SU-DHL-6 (cell line): ENCODE measurements around the gene KRT9.

ENCODE experiments used
- H2AFZ ChIP-seq: fragments of 200-600 bp; sonication (generic); 2 replicates; pipeline ENCODE4 v1.6.1; 2014; ENCODE audit warnings: low read depth, mild to moderate bottlenecking, moderate library complexity, mixed read lengths, antibody characterized with exemption, low read length; ENCODE audit not compliant: severe bottlenecking
- H3F3A ChIP-seq: fragments of 200-600 bp; shearing (Covaris generic); 2 replicates; pipeline ENCODE4 v1.6.0; 2016; ENCODE audit warnings: antibody characterized with exemption, mild to moderate bottlenecking; ENCODE audit not compliant: insufficient read depth
- H3K27ac ChIP-seq: fragments of 200-600 bp; sonication (generic); 2 replicates; pipeline ENCODE4 v1.5.1; 2016; ENCODE audit warnings: low read depth, mild to moderate bottlenecking, low read length, moderate library complexity, mixed read lengths
- H3K27me3 ChIP-seq: fragments of 200-600 bp; sonication (generic), shearing (Covaris generic); 2 replicates; pipeline ENCODE4 v1.6.0; 2014; ENCODE audit warnings: mild to moderate bottlenecking, low read length
- H3K36me3 ChIP-seq: fragments of 200-600 bp; sonication (generic); 2 replicates; pipeline ENCODE4 v1.6.1; 2014; ENCODE audit warnings: mild to moderate bottlenecking, low read length, mixed read lengths
- H3K4me2 ChIP-seq: fragments of 300-600, 200-600 bp; shearing (Covaris generic), sonication (generic); 2 replicates; pipeline ENCODE4 v1.6.0; 2014; ENCODE audit warnings: low read length, low read depth, mild to moderate bottlenecking; ENCODE audit not compliant: poor library complexity, severe bottlenecking
- H3K4me3 ChIP-seq: fragments of 200-600 bp; sonication (generic); 2 replicates; pipeline ENCODE4 v1.5.1; 2014; ENCODE audit warnings: antibody characterized with exemption, low read length, mild to moderate bottlenecking, mixed read lengths; ENCODE audit not compliant: insufficient read depth, poor library complexity, severe bottlenecking
- H3K79me2 ChIP-seq: fragments of 200-600 bp; sonication (generic); 2 replicates; pipeline ENCODE4 v1.6.1; 2014; ENCODE audit warnings: mild to moderate bottlenecking, low read length, moderate library complexity; ENCODE audit not compliant: insufficient read depth
- H3K9ac ChIP-seq: fragments of 200-600 bp; sonication (generic); 2 replicates; pipeline ENCODE4 v1.7.0; 2014; ENCODE audit warnings: mild to moderate bottlenecking, low read length
- H3K9me2 ChIP-seq: fragments of 200-600 bp; sonication (generic); replicated peaks from 2 replicates; pipeline ENCODE4 v1.6.1; 2014; ENCODE audit warnings: low read length; ENCODE audit not compliant: insufficient read depth
- H3K9me3 ChIP-seq: fragments of 200-600 bp; sonication (generic); 2 replicates; pipeline ENCODE4 v1.6.1; 2014; ENCODE audit warnings: low read length, mixed read lengths; ENCODE audit not compliant: insufficient read depth
- H4K20me1 ChIP-seq: fragments of 200-600 bp; sonication (generic); 2 replicates; pipeline ENCODE4 v1.6.1; 2014; ENCODE audit warnings: low read depth, mild to moderate bottlenecking, antibody characterized with exemption, low read length, moderate library complexity, mixed read lengths
- EZH2phosphoT487 ChIP-seq: fragments of 200-600 bp; sonication (generic), shearing (Covaris generic); conservative IDR thresholded peaks from 2 replicates; pipeline ENCODE4 v1.6.1; 2018; ENCODE audit warnings: mild to moderate bottlenecking, antibody characterized with exemption, low read length, moderate library complexity, mixed read lengths
- TF ChIP-seq, protein P1 (sequence below): fragments of 200-600 bp; sonication (generic); IDR thresholded peaks from one replicate; pipeline ENCODE4 v1.5.1; 2017; ENCODE audit warnings: antibody characterized with exemption, mild to moderate bottlenecking, low read length, moderate library complexity; ENCODE audit not compliant: insufficient read depth, poor library complexity, severe bottlenecking

The KRT9 gene

DNA sequence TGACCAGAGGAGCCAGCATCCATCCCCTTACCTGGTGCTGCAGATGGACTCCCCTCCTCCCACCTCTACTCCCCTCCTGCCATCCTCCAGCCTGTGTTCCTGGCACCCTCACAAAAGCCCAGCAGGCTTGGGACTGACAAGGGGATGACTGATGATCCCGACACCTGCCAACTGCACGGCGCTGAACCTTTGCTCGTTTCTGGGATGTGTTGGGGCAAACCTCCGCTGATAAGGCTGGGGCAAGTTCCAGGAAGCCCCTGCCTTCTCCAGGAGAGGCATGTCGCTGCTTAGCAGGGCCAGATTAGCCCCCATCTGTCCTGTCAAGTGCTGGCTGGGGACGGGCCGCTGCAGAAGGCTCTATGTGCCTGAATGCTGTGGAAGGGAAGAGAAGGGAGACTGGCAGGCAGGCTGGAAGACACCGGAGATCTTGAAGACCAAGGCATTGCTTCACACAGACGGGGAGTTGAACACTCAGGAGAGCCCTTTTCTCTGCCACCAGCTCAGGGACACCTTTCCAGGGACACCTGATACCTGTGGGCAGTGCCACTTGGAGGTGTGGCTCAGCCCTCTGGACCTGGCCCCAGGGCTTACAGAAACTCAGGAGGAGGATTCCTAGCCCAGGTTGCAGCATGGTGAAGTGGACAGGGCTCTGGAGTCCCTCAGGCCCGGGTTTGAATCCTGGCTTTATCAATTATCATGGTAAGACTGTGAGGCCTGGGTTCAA, 52.2 kb downstream of the KRT9 start:
- TF ChIP-seq, protein P1, sequence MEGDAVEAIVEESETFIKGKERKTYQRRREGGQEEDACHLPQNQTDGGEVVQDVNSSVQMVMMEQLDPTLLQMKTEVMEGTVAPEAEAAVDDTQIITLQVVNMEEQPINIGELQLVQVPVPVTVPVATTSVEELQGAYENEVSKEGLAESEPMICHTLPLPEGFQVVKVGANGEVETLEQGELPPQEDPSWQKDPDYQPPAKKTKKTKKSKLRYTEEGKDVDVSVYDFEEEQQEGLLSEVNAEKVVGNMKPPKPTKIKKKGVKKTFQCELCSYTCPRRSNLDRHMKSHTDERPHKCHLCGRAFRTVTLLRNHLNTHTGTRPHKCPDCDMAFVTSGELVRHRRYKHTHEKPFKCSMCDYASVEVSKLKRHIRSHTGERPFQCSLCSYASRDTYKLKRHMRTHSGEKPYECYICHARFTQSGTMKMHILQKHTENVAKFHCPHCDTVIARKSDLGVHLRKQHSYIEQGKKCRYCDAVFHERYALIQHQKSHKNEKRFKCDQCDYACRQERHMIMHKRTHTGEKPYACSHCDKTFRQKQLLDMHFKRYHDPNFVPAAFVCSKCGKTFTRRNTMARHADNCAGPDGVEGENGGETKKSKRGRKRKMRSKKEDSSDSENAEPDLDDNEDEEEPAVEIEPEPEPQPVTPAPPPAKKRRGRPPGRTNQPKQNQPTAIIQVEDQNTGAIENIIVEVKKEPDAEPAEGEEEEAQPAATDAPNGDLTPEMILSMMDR = no peak
- TF ChIP-seq EZH2phosphoT487 = no peak
- no peaks in the 10 kb centered on the region for H3K36me3 ChIP-seq
- H2AFZ ChIP-seq = no peak overlapping the region
- no peak overlapping the region for H3K4me2 ChIP-seq
- H3K9me2 ChIP-seq = no peaks in the 10 kb centered on the region
- no peaks in the 10 kb centered on the region for H3F3A ChIP-seq
- H3K79me2 ChIP-seq = no peaks in the 10 kb centered on the region
- no peak overlapping the region for H3K27ac ChIP-seq
- no peak overlapping the region for H3K9ac ChIP-seq
- no peaks in the 10 kb centered on the region for H3K27me3 ChIP-seq
- H3K4me3 ChIP-seq = no peak overlapping the region
- no peaks in the 10 kb centered on the region for H4K20me1 ChIP-seq
- no peaks in the 10 kb centered on the region for H3K9me3 ChIP-seq

DNA sequence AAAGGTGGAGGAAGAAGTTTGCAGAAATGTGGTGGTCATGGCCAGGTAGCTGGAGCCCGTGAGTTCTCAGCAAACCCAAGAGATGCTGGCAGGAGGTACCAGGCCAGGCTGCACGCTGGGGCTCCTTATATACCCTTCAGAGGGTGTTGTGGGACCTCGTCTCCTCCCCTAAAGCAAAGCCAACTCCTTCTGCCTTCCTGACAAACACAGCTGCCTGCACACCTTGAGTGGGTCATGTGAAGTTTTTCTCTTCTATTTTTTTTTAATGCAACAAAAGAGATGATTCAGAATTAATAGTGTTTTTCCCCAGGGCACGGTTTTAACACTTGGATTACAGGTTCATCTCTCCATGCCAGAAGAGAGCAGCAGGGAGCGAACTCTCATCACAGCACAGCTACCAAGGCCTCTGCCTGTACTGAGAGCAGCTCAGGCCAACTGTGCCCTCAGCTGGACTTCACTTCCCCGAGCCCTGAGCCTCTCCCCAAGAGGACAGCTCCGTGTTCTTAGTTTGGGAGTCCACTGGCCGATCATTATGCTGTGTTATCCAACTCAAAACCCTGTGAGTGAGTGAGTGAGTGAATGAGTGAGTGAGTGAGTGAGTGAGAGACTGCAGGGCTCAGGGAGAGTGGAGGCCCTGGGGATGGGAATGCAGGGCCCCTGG, 52.9 kb downstream of the KRT9 start, which contains the start of gene KRT15:
TSS of gene KRT15 (minus strand) at position 102 of the 661 bp plus-strand sequence. CDS start at position 39, 63 bp downstream.
- Histone ChIP-seq H3K27ac (no peak within 1 kb of the TSS), H3K27me3 (no peaks in the 10 kb centered on the region), H4K20me1 (no peaks in the 10 kb centered on the region), H3K9ac (no peak within 1 kb of the TSS), H3K4me2 (no peak within 1 kb of the TSS), H3K4me3 (no peak within 1 kb of the TSS), H3K79me2 (no peaks in the 10 kb centered on the region), H3K9me3 (no peaks in the 10 kb centered on the region), H3K36me3 (no peaks in the 10 kb centered on the region), H3K9me2 (no peaks in the 10 kb centered on the region), H3F3A (no peaks in the 10 kb centered on the region), H2AFZ (no peak within 1 kb of the TSS)
- no peak for TF ChIP-seq EZH2phosphoT487
- TF ChIP-seq, protein P1 = no peak

DNA sequence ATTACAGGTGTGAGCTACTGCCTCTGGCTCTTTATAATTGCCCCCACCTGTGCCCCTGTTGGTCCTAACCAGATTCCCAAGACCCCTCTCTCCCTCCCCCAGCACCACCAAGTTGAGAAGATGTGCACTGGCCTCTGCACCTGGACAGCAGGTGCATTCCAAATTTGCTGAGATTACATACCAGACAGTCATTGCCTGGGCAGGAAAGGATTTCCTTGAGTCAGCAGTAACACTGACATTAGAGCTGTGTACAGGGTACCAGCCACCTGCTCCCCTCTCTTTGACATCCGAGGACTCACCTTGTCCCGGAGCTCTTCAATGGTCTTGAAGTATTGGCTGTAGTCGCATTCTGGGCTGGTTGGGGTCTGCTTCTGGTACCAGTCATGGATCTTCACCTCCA, 53.8 kb downstream of the KRT9 start:
- no peaks in the 10 kb centered on the region for H3K9me2 ChIP-seq
- H3K4me2 ChIP-seq = no peak overlapping the region
- H3K4me3 ChIP-seq = no peak overlapping the region
- H3F3A ChIP-seq = no peaks in the 10 kb centered on the region
- TF ChIP-seq, protein P1 = no peak
- TF ChIP-seq EZH2phosphoT487 = no peak
- no peaks in the 10 kb centered on the region for H3K27me3 ChIP-seq
- H2AFZ ChIP-seq = no peak overlapping the region
- no peak overlapping the region for H3K27ac ChIP-seq
- H3K79me2 ChIP-seq = no peaks in the 10 kb centered on the region
- no peaks in the 10 kb centered on the region for H3K36me3 ChIP-seq
- H3K9me3 ChIP-seq = no peaks in the 10 kb centered on the region
- H3K9ac ChIP-seq = no peak overlapping the region
- H4K20me1 ChIP-seq = no peaks in the 10 kb centered on the region
